AG09309 (cell line): ENCODE measurements around the gene BRD7.
A peak's percentile ranks its signal among the peaks of the same experiment; 100 is the strongest.

Experiments used
- DNase-seq: peaks from one replicate; pipeline ENCODE4 v3.0.0-alpha.2; 2010; ENCODE audit warnings: low read depth
- H3K4me3 ChIP-seq: 2 replicates; pipeline ENCODE4 v1.5.1; 2011; ENCODE audit warnings: mild to moderate bottlenecking, low read depth, low read length, moderate library complexity; ENCODE audit not compliant: control insufficient read depth
- TF ChIP-seq, protein P1 (sequence below): IDR thresholded peaks from 2 replicates; pipeline ENCODE4 v1.5.1; 2011; ENCODE audit warnings: mild to moderate bottlenecking, low read depth, low read length, inconsistent platforms; ENCODE audit not compliant: insufficient read depth, control insufficient read depth; ENCODE audit errors: missing control alignments

The BRD7 gene

GRCh38 chr16:50267151-50267631 is 101.6 kb downstream of the BRD7 start:
- DNase-seq: no peak
- peak overlapping the region; percentile 62 for H3K4me3 ChIP-seq
- TF ChIP-seq, protein P1, sequence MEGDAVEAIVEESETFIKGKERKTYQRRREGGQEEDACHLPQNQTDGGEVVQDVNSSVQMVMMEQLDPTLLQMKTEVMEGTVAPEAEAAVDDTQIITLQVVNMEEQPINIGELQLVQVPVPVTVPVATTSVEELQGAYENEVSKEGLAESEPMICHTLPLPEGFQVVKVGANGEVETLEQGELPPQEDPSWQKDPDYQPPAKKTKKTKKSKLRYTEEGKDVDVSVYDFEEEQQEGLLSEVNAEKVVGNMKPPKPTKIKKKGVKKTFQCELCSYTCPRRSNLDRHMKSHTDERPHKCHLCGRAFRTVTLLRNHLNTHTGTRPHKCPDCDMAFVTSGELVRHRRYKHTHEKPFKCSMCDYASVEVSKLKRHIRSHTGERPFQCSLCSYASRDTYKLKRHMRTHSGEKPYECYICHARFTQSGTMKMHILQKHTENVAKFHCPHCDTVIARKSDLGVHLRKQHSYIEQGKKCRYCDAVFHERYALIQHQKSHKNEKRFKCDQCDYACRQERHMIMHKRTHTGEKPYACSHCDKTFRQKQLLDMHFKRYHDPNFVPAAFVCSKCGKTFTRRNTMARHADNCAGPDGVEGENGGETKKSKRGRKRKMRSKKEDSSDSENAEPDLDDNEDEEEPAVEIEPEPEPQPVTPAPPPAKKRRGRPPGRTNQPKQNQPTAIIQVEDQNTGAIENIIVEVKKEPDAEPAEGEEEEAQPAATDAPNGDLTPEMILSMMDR: no peak

- TF ChIP-seq, protein P1: no peak
- H3K4me3 ChIP-seq: peak within 1 kb of the TSS; percentile 62
- DNase-seq: peak; percentile 38
These were observed 102.3 kb downstream of the BRD7 start, which contains the start of gene ADCY7 for GRCh38 chr16:50266337-50267091. TSS of gene ADCY7 (plus strand) at chr16:50266551. CDS start at chr16:50288180, 21,629 bp downstream.
